K562 (cell line): ENCODE results near the gene ESD. TPM values are rescaled to one million over a fixed set of nuclear protein-coding genes. Genes with fewer than 3 reads are reported as not detected.

Source experiments
- ILF3 ChIP-seq: fragments of 450-650 bp; IDR thresholded peaks from 2 replicates; pipeline ENCODE4 v1.6.1; 2018; ENCODE audit warnings: antibody characterized with exemption, mild to moderate bottlenecking, moderate library complexity, borderline replicate concordance
- MBD1 ChIP-seq: fragments of 250-450 bp; sonication (Bioruptor Pico); IDR thresholded peaks from 2 replicates; pipeline ENCODE4 v1.8.0; 2022; ENCODE audit warnings: inconsistent platforms
- NCOA6 ChIP-seq: fragments of 450-650 bp; IDR thresholded peaks from 2 replicates; pipeline ENCODE4 v1.6.1; 2017; ENCODE audit warnings: mild to moderate bottlenecking
- PHF21A ChIP-seq: fragments of 450-650 bp; IDR thresholded peaks from 2 replicates; pipeline ENCODE4 v1.6.1; 2017; ENCODE audit warnings: low read depth, borderline replicate concordance
- RERE ChIP-seq: sonication (generic); formaldehyde crosslinking; IDR thresholded peaks from 2 replicates; pipeline ENCODE4 v1.8.0; 2023; ENCODE audit warnings: missing genetic modification reagents, mild to moderate bottlenecking, borderline replicate concordance
- RNF219 ChIP-seq: fragments of 250-450 bp; sonication (Bioruptor Pico); IDR thresholded peaks from 2 replicates; pipeline ENCODE4 v1.5.0; 2022; ENCODE audit warnings: mild to moderate bottlenecking
- TAF1 ChIP-seq: IDR thresholded peaks from 2 replicates; pipeline ENCODE4 v1.6.1; 2011; ENCODE audit warnings: mild to moderate bottlenecking, low read length, moderate library complexity; ENCODE audit not compliant: insufficient read depth, control insufficient read depth, severe bottlenecking; ENCODE audit errors: extremely low read depth
- VEZF1 ChIP-seq: fragments of 200-800 bp; sonication (Bioruptor generic); IDR thresholded peaks from 2 replicates; pipeline ENCODE4 v1.6.1; 2017; ENCODE audit warnings: missing genetic modification characterization, missing compliant biosample characterization
- ZBTB49 ChIP-seq: sonication (generic); formaldehyde crosslinking; IDR thresholded peaks from 2 replicates; pipeline ENCODE4 v1.8.0; 2022; ENCODE audit warnings: missing genetic modification reagents, mild to moderate bottlenecking, borderline replicate concordance
- ZNF146 ChIP-seq: IDR thresholded peaks from one replicate; pipeline ENCODE4 v1.6.1; 2018; ENCODE audit warnings: missing compliant biosample characterization; ENCODE audit not compliant: unreplicated experiment
- polyA plus RNA-seq, 8 experiments: library from polyadenylated mRNA; depleted of rRNA in 4 of 8; stranded (reverse) in 5 of 8; unstranded in 3 of 8; fragments of >200 nt; fragmentation: Nextera tagmentation in 2 of 8; fragmentation: Illumina TruSeq in 1 of 8; extraction: Ambion mirVana in 2 of 8; extraction: Trizol in 1 of 8; gene quantifications; 2 replicates each; pipeline versions ENCODE4 v1.2.1 to v1.2.3, GENCODE V29; 2011 to 2014; ENCODE audit warnings: inconsistent platforms in 1 of 8, missing spikeins in 1 of 8
- total RNA-seq, 7 experiments: library from RNA; depleted of rRNA in 6 of 7; stranded (reverse); fragments of >200 nt in 6 of 7; fragmentation: Illumina TruSeq in 2 of 7; extraction: Trizol in 2 of 7; gene quantifications; 2 replicates each; pipeline versions ENCODE4 v1.2.1 to v1.2.3, GENCODE V29; 2011 to 2021; ENCODE audit warnings: low replicate concordance in 1 of 7

ESD gene
- total and polyA plus RNA-seq, 9 of the 15 experiments (the other 6 are each of a cell fraction or from before 2014, with no cell fraction given) = 88.9 to 402 (median 232) TPM

- no peak for TF ChIP-seq RERE (CRISPR knock-in tag)
- TF ChIP-seq ZBTB49 = no peak
- TF ChIP-seq ILF3 = no peak
- TF ChIP-seq VEZF1 (CRISPR knock-in tag) = peak; percentile 82
- no peak for TF ChIP-seq MBD1
- TF ChIP-seq NCOA6 = no peak
- TF ChIP-seq PHF21A = no peak
- TF ChIP-seq ZNF146 (CRISPR knock-in tag) = no peak
- no peak for TF ChIP-seq RNF219
- peak; percentile 73 for TF ChIP-seq TAF1
Observed at GRCh38 chr13:46796515-46797474, at the start of gene ESD (continued).
